SK-N-SH (cell line): ENCODE results near the gene CYS1. TPM values are rescaled to one million over a fixed set of nuclear protein-coding genes. Genes with fewer than 3 reads are reported as not detected.
A peak's percentile ranks its signal among the peaks of the same experiment; 100 is the strongest.

Source experiments
- CTCF ChIA-PET: fragments of 300-600, 350-600 bp; formaldehyde crosslinking; extraction: SDS; loops from one replicate; lab custom pipeline; 2021; lab: Yijun Ruan, JAX
- POLR2A ChIA-PET: fragments of 350-600 bp; sonication (Branson Sonifier 250); formaldehyde crosslinking; extraction: SDS; loops from one replicate; lab custom pipeline; 2020; ENCODE audit warnings: antibody characterized with exemption, inconsistent platforms; lab: Yijun Ruan, JAX
- DNase-seq: peaks from one replicate; pipeline ENCODE4 v3.0.0; 2012
- H2AFZ ChIP-seq: fragments of 200-600 bp; sonication (generic); 2 replicates; pipeline ENCODE4 v1.8.1; 2016; ENCODE audit warnings: antibody characterized with exemption, mild to moderate bottlenecking, low read depth
- H3F3A ChIP-seq: fragments of 200-600 bp; sonication (generic); replicated peaks from 2 replicates; pipeline ENCODE3; 2016; ENCODE audit warnings: antibody characterized with exemption, mild to moderate bottlenecking; ENCODE audit not compliant: insufficient read depth
- H3K27ac ChIP-seq, 2 experiments: fragments of 200-500 bp in 1 of 2; fragments of 200-600 bp in 1 of 2; sonication (Bioruptor generic) in 1 of 2; sonication (generic), shearing (Covaris generic) in 1 of 2; 2 replicates each; pipeline versions ENCODE4 v1.5.1 to v1.6.1; 2014 to 2016; ENCODE audit warnings: low read depth in 2 of 2, inconsistent platforms in 1 of 2, low read length in 1 of 2, mild to moderate bottlenecking in 1 of 2, mixed read lengths in 1 of 2
- H3K27me3 ChIP-seq: fragments of 200-600 bp; sonication (generic), shearing (Covaris generic); 2 replicates; pipeline ENCODE4 v1.6.1; 2016; ENCODE audit warnings: mixed run types; ENCODE audit not compliant: insufficient read depth
- H3K36me3 ChIP-seq, 2 experiments: fragments of 200-500 bp in 1 of 2; fragments of 200-600 bp in 1 of 2; sonication (Bioruptor generic) in 1 of 2; sonication (generic) in 1 of 2; replicated peaks in 1 of 2; 2 replicates each; pipeline versions ENCODE3 to v1.5.1; 2014 to 2016; ENCODE audit warnings: low read length in 1 of 2, mild to moderate bottlenecking in 1 of 2; ENCODE audit not compliant: insufficient read depth in 2 of 2, control insufficient read depth in 1 of 2
- H3K4me1 ChIP-seq, 2 experiments: fragments of 200-500 bp in 1 of 2; fragments of 200-600 bp in 1 of 2; sonication (Bioruptor generic) in 1 of 2; sonication (generic), shearing (Covaris generic) in 1 of 2; 2 replicates each; pipeline versions ENCODE4 v1.5.1 to v1.6.1; 2014 to 2016; ENCODE audit warnings: low read depth in 1 of 2, low read length in 1 of 2, mixed run types in 1 of 2; ENCODE audit not compliant: insufficient read depth in 2 of 2, control insufficient read depth in 1 of 2
- H3K4me2 ChIP-seq: fragments of 200-600 bp; sonication (generic), shearing (Covaris generic); 2 replicates; pipeline ENCODE4 v1.6.1; 2017; ENCODE audit warnings: mixed run types
- H3K4me3 ChIP-seq, 2 experiments: fragments of 200-500 bp in 1 of 2; fragments of 200-600 bp in 1 of 2; sonication (Bioruptor generic) in 1 of 2; sonication (generic), shearing (Covaris generic) in 1 of 2; 2 replicates each; pipeline versions ENCODE4 v1.5.1 to v1.8.1; 2014 to 2016; ENCODE audit warnings: low read depth in 2 of 2, inconsistent platforms in 1 of 2, low read length in 1 of 2, mild to moderate bottlenecking in 1 of 2, mixed read lengths in 1 of 2, moderate library complexity in 1 of 2
- H3K79me2 ChIP-seq: fragments of 200-600 bp; sonication (generic); 2 replicates; pipeline ENCODE4 v1.8.1; 2017; ENCODE audit warnings: mild to moderate bottlenecking; ENCODE audit not compliant: insufficient read depth
- H3K9ac ChIP-seq: fragments of 200-600 bp; sonication (generic); 2 replicates; pipeline ENCODE4 v1.6.1; 2017; ENCODE audit warnings: mixed run types
- H3K9me2 ChIP-seq: fragments of 200-600 bp; sonication (generic); 2 replicates; pipeline ENCODE4 v1.6.1; 2017; ENCODE audit warnings: mixed run types
- H3K9me3 ChIP-seq: fragments of 200-600 bp; sonication (generic); 2 replicates; pipeline ENCODE4 v1.6.1; 2017; ENCODE audit warnings: mixed run types, mild to moderate bottlenecking, moderate library complexity
- H4K20me1 ChIP-seq: fragments of 200-600 bp; sonication (generic); 2 replicates; pipeline ENCODE4 v1.6.1; 2017; ENCODE audit warnings: mild to moderate bottlenecking, mixed run types; ENCODE audit not compliant: insufficient read depth
- CHD2 ChIP-seq: fragments of 150-350 bp; IDR thresholded peaks from 2 replicates; pipeline ENCODE4 v1.6.1; 2018; ENCODE audit warnings: low read length; ENCODE audit not compliant: partially characterized antibody
- ELF1 ChIP-seq: IDR thresholded peaks from 2 replicates; pipeline ENCODE4 v1.4.0; 2012
- FOXM1 ChIP-seq: IDR thresholded peaks from 2 replicates; pipeline ENCODE4 v1.4.0; 2012; ENCODE audit warnings: low read depth, mild to moderate bottlenecking
- MXI1 ChIP-seq: IDR thresholded peaks from 2 replicates; pipeline ENCODE4 v1.6.1; 2012; ENCODE audit warnings: mild to moderate bottlenecking, low read depth, low read length, improper control_type of control experiment
- NFIC ChIP-seq: IDR thresholded peaks from 2 replicates; pipeline ENCODE4 v1.4.0; 2012; ENCODE audit warnings: borderline replicate concordance
- NRF1 ChIP-seq: IDR thresholded peaks from 2 replicates; pipeline ENCODE4 v1.6.1; 2012; ENCODE audit warnings: low read depth, mild to moderate bottlenecking, low read length
- RAD21 ChIP-seq: IDR thresholded peaks from 2 replicates; pipeline ENCODE4 v1.6.1; 2012; ENCODE audit warnings: mild to moderate bottlenecking, low read length
- RCOR1 ChIP-seq: fragments of 150-350 bp; IDR thresholded peaks from 2 replicates; pipeline ENCODE4 v1.6.1; 2017; ENCODE audit warnings: antibody characterized with exemption, low read length
- RXRA ChIP-seq: IDR thresholded peaks from 2 replicates; pipeline ENCODE4 v1.4.0; 2012; ENCODE audit warnings: low read depth, mild to moderate bottlenecking, borderline replicate concordance
- SMC3 ChIP-seq: IDR thresholded peaks from 2 replicates; pipeline ENCODE4 v1.6.1; 2012; ENCODE audit warnings: low read depth, low read length, improper control_type of control experiment
- WGBS: methylation state at CpG from one replicate; pipeline ENCODE4 v1.1.6; 2017; ENCODE audit warnings: low lambda C conversion rate; 5-methylcytosine and 5-hydroxymethylcytosine counted together
- polyA plus RNA-seq, 3 experiments: library from polyadenylated mRNA; depleted of rRNA; stranded (reverse); fragments of >200 nt; gene quantifications; 2 replicates each; pipeline ENCODE4 v1.2.3, GENCODE V29; 2012
- TF ChIP-seq, protein P1 (sequence below): fragments of 200-600 bp; sonication (generic); IDR thresholded peaks from 2 replicates; pipeline ENCODE4 v1.6.1; 2017; ENCODE audit warnings: antibody characterized with exemption, mild to moderate bottlenecking, moderate library complexity
- TF ChIP-seq, protein P2 (sequence below): IDR thresholded peaks from 2 replicates; pipeline ENCODE4 v1.6.1; 2012; ENCODE audit warnings: mild to moderate bottlenecking, low read depth, low read length, moderate library complexity
- TF ChIP-seq, protein P3 (sequence below): IDR thresholded peaks from 2 replicates; pipeline ENCODE4; 2012
- TF ChIP-seq, protein P4 (sequence below): IDR thresholded peaks from 2 replicates; pipeline ENCODE4 v1.4.0; 2012; ENCODE audit warnings: low read depth, borderline replicate concordance

Gene CYS1
- polyA plus RNA-seq, 1 of the 3 experiments (the other 2 are of a cell fraction) = 1.2 TPM

DNA sequence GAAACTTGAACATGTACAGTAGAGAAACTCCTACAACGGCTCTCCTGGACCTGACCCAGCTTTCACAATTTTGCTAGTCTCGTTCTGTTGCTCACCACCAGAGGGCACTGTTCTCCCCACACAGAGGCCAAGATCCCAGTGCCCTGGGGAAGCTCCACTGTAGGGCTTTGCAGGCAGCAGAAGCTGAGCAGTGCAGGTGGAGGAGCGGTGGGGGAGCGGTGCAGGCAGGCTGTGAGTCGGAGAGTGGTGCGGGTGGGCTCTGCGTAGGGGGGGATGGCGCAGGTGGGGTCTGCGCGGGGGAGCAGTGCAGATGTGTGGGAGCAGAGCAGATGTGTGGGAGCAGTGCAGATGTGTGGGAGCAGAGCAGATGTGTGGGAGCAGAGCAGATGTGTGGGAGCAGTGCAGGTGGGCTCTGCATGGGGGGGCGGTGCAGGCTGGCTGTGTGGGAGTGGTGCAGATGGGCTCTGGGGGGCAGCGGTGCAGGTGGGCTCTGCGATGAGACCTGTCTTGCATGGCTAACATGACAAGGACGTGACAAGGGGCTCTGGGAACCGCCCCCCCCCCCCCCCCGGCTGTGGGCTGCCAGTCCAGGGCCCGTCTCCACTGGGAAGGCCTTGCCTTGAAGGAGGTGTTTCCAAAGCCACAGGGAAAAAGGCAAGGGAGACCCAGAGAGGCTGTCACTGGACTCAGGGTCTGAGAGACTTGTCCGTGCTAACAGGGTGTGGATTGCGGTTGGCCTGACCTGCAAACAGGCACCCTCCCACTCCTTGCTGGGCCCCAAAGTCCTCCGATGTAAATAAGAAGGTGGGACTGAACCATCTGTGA lies 7.3 kb downstream of the CYS1 start:
- Histone ChIP-seq H3K9me2 (no peaks in the 10 kb centered on the region), H2AFZ (no peak overlapping the region), H3K27me3 (peaks cover 17% of the 10 kb centered on the region; the same call in 1 of the 2 replicates), H3F3A (no peaks in the 10 kb centered on the region), H3K4me2 (peak overlapping the region; percentile 30), H4K20me1 (no peaks in the 10 kb centered on the region), H3K4me1 (peaks cover 0 to 2% of the 10 kb centered on the region in 2 experiments; a peak in 1 of 4 replicates), H3K9me3 (0 out of 2 replicates have a peak, but pooled peaks cover under 1% of the 10 kb centered on the region), H3K36me3 (no peaks in the 10 kb centered on the region), H3K4me3 (no peak overlapping the region; a peak in 1 of 4 replicates), H3K27ac (no peak overlapping the region), H3K9ac (no peak overlapping the region), H3K79me2 (no peaks in the 10 kb centered on the region)
- DNase-seq = peak; percentile 97
- POLR2A ChIA-PET = interaction anchor here (0.5 to 2.1 kb wide), 6 partner anchors 22 to 375 kb away, joined by 3 to 9 read pairs (median 4); partner anchors contain the start of gene ODC1
- TF ChIP-seq, protein P1, sequence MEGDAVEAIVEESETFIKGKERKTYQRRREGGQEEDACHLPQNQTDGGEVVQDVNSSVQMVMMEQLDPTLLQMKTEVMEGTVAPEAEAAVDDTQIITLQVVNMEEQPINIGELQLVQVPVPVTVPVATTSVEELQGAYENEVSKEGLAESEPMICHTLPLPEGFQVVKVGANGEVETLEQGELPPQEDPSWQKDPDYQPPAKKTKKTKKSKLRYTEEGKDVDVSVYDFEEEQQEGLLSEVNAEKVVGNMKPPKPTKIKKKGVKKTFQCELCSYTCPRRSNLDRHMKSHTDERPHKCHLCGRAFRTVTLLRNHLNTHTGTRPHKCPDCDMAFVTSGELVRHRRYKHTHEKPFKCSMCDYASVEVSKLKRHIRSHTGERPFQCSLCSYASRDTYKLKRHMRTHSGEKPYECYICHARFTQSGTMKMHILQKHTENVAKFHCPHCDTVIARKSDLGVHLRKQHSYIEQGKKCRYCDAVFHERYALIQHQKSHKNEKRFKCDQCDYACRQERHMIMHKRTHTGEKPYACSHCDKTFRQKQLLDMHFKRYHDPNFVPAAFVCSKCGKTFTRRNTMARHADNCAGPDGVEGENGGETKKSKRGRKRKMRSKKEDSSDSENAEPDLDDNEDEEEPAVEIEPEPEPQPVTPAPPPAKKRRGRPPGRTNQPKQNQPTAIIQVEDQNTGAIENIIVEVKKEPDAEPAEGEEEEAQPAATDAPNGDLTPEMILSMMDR = peak; percentile 96
- TF ChIP-seq ELF1 (no peak), RXRA (no peak), CHD2 (peak; percentile 65), FOXM1 (no peak), SMC3 (peak; percentile 97), NFIC (peak; percentile 43; the same call in 1 of the 2 replicates), MXI1 (peak; percentile 57; the same call in 1 of the 2 replicates), RAD21 (peak; percentile 91), NRF1 (peak; percentile 21; the same call in 1 of the 2 replicates), RCOR1 (peak; percentile 66; the same call in 1 of the 2 replicates)
- TF ChIP-seq, protein P2, sequence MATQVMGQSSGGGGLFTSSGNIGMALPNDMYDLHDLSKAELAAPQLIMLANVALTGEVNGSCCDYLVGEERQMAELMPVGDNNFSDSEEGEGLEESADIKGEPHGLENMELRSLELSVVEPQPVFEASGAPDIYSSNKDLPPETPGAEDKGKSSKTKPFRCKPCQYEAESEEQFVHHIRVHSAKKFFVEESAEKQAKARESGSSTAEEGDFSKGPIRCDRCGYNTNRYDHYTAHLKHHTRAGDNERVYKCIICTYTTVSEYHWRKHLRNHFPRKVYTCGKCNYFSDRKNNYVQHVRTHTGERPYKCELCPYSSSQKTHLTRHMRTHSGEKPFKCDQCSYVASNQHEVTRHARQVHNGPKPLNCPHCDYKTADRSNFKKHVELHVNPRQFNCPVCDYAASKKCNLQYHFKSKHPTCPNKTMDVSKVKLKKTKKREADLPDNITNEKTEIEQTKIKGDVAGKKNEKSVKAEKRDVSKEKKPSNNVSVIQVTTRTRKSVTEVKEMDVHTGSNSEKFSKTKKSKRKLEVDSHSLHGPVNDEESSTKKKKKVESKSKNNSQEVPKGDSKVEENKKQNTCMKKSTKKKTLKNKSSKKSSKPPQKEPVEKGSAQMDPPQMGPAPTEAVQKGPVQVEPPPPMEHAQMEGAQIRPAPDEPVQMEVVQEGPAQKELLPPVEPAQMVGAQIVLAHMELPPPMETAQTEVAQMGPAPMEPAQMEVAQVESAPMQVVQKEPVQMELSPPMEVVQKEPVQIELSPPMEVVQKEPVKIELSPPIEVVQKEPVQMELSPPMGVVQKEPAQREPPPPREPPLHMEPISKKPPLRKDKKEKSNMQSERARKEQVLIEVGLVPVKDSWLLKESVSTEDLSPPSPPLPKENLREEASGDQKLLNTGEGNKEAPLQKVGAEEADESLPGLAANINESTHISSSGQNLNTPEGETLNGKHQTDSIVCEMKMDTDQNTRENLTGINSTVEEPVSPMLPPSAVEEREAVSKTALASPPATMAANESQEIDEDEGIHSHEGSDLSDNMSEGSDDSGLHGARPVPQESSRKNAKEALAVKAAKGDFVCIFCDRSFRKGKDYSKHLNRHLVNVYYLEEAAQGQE = 0 out of 2 replicates have a peak, but pooled peaks have one; percentile 10
- TF ChIP-seq, protein P3, sequence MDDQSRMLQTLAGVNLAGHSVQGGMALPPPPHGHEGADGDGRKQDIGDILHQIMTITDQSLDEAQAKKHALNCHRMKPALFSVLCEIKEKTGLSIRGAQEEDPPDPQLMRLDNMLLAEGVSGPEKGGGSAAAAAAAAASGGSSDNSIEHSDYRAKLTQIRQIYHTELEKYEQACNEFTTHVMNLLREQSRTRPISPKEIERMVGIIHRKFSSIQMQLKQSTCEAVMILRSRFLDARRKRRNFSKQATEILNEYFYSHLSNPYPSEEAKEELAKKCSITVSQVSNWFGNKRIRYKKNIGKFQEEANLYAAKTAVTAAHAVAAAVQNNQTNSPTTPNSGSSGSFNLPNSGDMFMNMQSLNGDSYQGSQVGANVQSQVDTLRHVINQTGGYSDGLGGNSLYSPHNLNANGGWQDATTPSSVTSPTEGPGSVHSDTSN = no peak
- TF ChIP-seq, protein P4, sequence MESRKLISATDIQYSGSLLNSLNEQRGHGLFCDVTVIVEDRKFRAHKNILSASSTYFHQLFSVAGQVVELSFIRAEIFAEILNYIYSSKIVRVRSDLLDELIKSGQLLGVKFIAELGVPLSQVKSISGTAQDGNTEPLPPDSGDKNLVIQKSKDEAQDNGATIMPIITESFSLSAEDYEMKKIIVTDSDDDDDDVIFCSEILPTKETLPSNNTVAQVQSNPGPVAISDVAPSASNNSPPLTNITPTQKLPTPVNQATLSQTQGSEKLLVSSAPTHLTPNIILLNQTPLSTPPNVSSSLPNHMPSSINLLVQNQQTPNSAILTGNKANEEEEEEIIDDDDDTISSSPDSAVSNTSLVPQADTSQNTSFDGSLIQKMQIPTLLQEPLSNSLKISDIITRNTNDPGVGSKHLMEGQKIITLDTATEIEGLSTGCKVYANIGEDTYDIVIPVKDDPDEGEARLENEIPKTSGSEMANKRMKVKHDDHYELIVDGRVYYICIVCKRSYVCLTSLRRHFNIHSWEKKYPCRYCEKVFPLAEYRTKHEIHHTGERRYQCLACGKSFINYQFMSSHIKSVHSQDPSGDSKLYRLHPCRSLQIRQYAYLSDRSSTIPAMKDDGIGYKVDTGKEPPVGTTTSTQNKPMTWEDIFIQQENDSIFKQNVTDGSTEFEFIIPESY = no peak
- WGBS = 24% methylated on average over 18 of the region's 20 CpGs
- CTCF ChIA-PET = interaction anchor here (0.5 to 28.7 kb wide), 97 partner anchors 9 to 604 kb away, joined by 3 to 946 read pairs (median 4); partner anchors contain the start of genes CYS1, HPCAL1, KLF11 and ODC1
